ENCODE data around the gene KBTBD6.
"Not testable (repeated sequence)": the region's sequence is repeated elsewhere in the genome, so short reads cannot be mapped to it uniquely, and the experiment has no call there.

DNA sequence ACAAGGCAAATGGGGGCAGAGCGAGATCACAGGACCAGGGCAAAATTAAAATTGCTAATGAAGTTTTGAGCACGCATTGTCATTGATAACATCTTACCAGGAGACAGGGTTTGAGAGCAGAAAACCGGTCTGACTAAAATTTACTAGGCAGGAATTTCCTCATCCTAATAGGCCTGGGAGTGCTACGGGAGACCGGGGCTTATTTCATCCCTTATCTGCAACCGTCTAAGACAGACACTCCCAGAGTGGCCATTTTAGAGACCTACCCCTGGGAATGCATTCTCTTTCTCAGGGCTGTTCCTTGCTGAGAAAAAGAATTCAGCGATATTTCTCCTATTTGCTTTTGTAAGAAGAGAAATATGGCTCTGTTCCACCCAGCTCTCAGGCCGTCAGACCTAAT lies 43.0 kb upstream of the KBTBD6 start:
- TF ChIP-seq, protein P1, sequence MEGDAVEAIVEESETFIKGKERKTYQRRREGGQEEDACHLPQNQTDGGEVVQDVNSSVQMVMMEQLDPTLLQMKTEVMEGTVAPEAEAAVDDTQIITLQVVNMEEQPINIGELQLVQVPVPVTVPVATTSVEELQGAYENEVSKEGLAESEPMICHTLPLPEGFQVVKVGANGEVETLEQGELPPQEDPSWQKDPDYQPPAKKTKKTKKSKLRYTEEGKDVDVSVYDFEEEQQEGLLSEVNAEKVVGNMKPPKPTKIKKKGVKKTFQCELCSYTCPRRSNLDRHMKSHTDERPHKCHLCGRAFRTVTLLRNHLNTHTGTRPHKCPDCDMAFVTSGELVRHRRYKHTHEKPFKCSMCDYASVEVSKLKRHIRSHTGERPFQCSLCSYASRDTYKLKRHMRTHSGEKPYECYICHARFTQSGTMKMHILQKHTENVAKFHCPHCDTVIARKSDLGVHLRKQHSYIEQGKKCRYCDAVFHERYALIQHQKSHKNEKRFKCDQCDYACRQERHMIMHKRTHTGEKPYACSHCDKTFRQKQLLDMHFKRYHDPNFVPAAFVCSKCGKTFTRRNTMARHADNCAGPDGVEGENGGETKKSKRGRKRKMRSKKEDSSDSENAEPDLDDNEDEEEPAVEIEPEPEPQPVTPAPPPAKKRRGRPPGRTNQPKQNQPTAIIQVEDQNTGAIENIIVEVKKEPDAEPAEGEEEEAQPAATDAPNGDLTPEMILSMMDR (IDR thresholded peaks at IDR 0.05), result not testable (repeated sequence)
- not testable (repeated sequence) for TF ChIP-seq POLR2AphosphoS5 (IDR thresholded peaks at IDR 0.05); POLR2A (IDR thresholded peaks at IDR 0.05; ENCODE audit: low read depth); EP300 (IDR thresholded peaks at IDR 0.05)
